ENCODE results near the gene SEPHS2.
"Not testable (repeated sequence)": the region's sequence is repeated elsewhere in the genome, so short reads cannot be mapped to it uniquely, and the experiment has no call there.

Gene SEPHS2

DNA sequence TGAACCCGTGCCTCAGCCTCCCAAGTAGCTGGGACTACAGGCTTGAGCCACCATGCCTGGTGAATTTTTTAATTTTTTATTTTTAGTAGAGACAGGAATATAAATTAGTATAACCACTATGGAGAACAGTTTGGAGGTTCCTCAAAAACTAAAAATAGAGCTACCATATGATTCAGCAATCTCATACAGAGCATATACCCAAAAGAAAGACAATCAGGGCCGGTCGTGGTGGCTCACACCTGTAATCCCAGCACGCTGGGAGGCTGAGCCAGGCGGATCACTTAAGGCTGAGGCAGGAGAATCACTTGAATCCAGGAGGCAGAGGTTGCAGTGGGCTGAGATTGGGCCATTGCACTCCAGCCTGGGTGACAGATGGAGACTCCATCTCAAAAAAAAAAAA, 15.8 kb upstream of the SEPHS2 start:
- DNase-seq, result not testable (repeated sequence)

DNA sequence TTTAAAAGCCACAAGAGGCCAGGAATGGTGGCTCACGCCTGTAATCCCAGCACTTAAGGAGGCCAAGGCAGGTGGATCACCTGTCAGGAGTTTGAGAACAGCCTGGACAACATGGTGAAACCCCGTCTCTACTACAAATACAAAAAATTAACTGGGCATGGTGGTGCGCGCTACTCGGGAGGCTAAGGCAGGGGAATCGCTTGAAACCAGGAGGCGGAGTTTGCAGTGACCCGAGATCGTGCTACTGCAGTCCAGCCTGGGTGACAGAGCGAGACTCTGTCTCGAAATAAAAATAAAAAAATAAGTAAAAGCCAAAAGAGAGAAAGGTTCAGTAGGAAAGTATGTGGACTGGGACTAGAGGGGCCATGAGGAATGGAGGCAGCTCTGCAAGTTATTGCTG, 13.8 kb upstream of the SEPHS2 start:
- DNase-seq, result no peak

DNA sequence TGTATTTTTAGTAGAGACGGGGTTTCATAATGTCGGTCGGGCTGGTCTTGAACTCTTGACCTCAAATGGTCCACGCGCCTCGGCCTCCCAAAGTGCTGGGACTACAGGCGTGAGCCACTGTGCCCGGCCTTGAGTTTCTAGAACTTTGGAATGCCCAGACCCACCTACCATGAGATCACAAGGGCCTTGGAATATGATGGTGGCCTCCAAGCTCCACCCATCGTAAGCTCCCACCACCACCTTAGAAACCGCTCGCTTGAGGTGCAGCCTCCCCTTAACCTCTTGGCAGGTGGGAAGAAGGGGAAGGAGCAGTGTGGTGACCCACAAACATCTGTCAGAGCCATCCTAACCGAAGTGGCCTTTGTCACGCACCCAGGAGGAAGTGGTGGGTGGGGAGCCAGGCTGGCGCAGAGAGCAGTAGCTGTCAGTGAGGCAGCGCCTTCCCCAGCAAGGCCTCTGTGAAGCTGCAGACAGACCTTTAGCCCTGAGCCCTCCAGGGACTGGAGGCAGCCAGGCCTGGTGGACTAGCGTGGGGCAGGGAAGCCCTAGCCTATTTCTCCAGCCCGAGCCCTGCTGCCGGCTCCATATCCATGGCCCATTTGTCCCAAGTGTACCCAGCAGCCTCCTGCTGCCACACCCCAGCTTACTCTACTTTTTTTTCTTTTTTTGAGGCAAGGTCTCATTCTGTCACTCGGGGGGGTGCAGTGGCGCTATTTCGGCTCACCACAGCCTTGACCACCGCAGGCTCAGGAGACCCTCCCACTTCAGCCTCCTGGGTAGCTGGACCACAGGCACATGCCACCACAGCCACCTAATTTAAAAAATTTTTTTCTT, 13.1 kb upstream of the SEPHS2 start:
- peak; percentile 81 for DNase-seq

GRCh38 chr16:30457743-30458560, 12.3 kb upstream of the SEPHS2 start:
- DNase-seq, result no peak

GRCh38 chr16:30457256-30457655, 11.6 kb upstream of the SEPHS2 start:
- no peak for DNase-seq

GRCh38 chr16:30456302-30456701, 10.6 kb upstream of the SEPHS2 start:
- no peak for DNase-seq

DNA sequence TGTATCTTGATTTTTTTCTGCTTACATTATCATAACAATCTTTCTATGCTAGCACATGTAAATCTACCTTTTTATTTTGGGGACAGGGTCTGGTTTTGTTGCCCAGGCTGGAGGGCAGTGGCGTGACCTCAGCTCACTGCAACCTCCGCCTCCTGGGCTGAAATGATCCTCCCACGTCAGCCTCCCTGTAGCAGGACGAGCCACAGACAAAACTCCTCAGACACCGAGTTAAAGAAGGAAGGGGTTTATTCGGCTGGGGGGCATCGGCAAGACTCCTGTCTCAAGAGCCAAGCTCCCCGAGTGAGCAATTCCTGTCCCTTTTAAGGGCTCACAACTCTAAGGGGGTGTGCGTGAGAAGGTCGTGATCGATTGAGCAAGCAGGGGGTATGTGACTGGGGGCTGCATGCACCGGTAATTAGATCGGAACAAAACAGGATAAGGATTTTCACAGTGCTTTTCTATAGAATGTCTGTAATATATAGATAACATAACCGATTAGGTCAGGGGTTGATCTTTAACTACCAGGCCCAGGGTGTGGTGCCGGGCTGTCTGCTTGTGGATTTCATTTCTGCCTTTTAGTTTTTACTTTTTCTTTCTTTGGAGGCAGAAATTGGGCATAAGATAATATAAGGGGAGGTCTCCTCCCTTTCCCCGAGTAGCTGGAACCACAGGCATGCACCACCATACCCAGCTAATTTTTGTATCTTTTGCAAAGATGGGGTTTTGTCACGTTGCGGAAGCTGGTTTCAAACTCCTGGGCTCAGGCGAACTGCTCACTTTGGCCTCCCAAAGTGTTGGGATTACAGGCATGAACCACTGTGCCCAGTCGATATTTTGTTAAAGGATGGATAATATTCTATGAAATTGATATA, 7.3 kb upstream of the SEPHS2 start:
- not testable (repeated sequence) for DNase-seq

DNA sequence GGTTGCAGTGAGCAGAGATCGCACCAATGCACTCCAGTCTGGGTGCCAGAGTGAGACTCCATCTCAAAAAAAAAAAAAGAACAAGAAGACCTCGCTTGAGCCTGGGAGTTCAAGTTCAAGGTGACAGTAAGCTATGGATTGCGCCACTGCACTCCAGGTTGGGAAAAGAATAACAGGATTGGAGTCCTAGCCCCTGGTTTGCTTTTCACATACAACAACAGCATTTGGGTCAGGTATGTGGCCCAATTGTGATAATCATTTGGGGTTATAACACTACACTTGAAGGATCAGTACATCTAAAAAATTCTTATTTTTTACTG, 3.4 kb upstream of the SEPHS2 start:
- no peak for DNase-seq

GRCh38 chr16:30447512-30448226, 2.0 kb upstream of the SEPHS2 start:
- DNase-seq, result no peak

DNA sequence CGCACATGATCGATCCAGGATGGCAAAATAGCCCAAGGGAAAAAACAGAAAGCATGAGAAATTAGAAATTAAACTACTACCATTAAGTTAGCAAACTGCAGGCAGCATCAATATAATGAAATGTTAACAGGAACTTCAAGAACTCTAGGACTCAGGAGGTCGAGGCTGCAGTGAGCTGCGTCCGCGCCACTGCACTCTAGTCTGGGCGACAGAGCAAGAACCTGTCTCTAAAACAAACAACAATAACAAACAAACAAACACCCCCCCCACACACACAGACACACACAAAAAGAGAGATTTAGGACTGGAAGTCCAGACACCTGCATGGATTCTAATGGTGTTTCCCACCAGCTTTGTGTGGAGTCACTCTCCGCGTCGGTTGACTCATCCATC, 525 bp upstream of the SEPHS2 start:
- DNase-seq, result no peak

DNA sequence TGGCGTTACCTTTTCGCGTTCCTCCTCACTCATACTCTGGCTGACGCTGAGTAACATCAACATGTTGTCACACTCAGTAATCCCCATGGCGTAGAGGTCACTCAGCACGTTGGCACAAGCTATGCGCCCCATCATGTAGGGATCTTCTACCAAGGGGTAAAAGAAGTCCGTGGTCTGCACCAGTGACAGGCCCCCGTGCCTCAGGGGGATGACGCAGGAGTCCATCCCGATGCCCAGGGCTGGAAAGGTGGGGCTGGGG, 596 bp downstream of the SEPHS2 start:
- no peak for DNase-seq

DNA sequence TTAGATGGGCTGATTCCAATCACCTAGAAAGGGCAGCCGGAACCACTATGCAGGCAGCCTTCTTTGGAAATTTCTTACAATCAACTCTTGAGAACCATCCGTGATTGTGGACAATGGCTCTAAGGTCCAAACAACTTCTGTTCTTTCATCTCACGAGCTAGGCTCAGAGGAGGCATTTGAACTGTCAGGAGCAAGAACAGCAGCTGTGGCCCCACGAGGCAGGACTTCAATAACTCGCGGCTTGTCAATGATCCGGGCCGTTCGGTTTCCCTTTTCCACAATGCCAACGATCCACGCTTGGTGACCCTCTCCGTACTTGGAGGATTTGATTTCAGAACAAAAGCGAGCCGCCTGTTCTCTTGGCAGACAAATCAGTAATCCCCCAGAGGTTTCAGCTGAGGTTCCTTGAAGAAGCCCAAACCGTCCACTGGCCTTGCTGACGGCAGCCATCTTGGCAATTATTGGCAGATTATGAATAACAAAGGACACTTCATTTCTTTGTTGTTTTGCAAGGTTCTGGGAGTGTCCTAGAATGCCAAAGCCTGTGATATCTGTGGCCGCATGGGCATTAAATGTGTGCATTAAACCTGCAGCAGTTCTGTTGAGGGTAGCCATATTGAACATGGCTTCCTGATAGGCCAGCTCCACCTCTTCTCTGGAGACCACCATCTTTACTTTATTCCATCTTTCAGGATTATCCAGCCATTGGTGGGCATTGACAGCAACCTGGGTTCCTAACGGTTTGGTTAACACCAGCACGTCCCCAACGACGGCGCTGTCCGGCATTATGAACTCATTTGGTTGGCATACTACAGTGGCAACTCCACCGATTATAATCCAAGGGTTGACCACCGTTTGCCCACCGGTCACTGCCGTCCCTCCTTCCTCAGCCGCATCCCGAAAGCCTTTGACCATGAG, 1.2 kb downstream of the SEPHS2 start:
- no peak for DNase-seq

- no peak for DNase-seq
Observed at GRCh38 chr16:30443631-30444030, 2.0 kb downstream of the SEPHS2 start.

DNA sequence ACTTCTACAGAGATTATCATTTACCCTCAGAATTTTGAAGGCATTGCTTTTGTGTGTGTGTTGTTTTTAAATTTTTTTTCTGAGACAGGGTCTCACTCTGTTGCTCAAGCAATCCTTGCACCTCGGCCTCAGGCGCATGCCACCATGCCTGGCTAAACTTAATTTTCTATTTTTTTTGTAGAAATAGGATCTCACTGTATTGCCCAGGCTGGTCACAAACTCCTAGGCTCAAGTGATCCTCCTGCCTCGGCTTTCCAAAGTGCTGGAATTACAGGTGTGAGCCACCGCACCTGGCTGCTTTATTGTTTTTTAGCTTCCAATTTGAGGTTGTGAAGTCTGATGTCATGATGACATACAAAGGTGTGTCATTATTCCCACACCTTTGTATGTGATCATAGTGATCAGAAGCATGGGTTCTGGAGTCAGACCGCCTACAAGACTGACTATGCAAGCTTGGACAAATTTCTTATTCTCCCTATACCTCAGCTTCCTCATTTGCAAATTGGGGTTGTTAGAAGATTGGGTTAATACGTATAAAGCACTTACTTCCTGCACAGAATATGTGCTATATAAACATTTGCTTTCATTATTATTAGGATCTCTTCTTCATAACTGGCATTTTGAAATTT, 5.8 kb downstream of the SEPHS2 start:
- DNase-seq, result no peak

DNA sequence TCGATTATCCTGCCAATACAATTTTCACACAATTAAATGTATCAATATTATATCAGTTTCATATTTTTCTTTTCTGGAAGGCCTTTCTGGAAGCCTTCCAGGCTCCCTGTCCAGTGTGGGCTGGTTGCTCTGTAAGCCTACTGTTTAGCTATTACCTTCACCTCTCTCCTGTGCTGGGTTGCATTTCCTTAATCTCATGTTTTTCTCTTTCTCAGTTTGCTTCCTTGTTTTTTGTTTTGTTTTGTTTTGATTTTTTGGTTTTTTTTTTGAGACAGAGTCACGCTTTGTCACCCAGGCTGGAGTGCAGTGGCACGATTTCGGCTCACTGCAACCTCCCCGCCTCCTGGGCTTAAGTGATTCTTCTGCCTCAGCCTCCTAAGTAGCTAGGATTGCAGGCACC, 6.8 kb downstream of the SEPHS2 start:
- no peak for DNase-seq

- DNase-seq, result no peak
Observed at GRCh38 chr16:30437511-30438046, 8.1 kb downstream of the SEPHS2 start.

DNA sequence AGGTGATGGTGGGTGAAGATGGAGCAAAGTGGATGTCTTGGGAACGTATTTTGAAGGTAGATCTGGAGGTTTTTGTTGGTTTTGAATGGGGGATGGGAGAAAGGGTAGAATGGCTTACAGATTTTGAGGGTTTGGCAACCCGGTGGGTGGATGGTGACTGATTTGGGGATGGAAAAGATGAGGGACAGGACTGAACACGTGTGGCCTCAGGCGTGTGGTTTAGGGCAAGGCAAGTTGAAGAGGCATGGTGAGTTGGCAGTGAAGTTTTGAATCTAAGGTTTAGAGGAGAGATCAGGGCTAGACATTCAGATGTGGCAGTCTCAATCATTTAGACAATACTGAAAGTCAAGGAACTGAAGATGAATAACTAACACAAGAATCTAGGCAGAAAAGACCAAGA, 10.8 kb downstream of the SEPHS2 start:
- no peak for DNase-seq

DNA sequence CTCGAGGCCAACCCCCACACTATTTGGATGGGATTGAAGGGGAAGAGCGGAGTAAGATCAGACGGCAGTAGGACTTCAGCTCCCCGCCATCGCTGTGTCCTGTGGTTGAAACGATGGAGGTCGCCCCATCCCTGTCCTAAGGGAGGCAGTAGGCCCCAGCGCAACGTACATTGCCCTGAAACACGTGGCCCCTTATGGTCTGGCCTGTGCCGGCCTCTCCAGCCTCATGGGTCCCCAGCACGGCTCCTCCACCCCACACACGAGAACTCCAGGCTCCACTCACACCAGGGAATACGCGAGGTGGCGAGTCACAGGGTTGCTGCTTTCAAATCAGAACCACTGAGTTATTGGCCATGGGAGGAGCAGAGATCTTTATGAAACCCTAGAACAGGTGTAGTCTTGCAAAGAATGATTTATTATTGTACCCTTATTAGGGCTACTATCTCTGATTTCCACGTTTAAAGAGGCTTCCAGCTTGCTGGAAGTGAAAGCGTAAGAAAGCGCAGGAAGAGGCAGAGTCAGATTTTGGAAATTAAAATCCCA, 15.2 kb downstream of the SEPHS2 start:
- no peak for DNase-seq

- DNase-seq, result peak; percentile 99
Observed at GRCh38 chr16:30429678-30430427, 15.8 kb downstream of the SEPHS2 start, which contains the start of gene DCTPP1. Gene DCTPP1 (minus strand): TSS chr16:30430030. CDS start chr16:30429980, 50 bp downstream.

DNA sequence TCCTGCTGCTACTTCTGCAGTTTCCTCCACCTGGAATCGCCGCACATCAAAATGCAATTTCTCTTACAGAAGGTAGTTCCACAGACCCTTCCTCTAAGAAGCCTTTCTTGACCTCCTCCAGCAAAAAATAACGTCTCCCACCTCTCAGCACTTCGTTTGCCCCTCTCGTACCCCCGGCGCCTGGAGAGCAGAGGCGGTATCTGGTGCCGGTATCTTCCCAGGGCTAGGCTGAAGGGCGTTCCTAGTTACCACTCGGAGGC, 16.3 kb downstream of the SEPHS2 start:
- no peak for DNase-seq

Measured in CD4-positive, alpha-beta T cell treated with Interleukin-17A for 1 hour (primary cell).